HG02798 (cell line): Measurements from ENCODE around the gene UBE2C.
"Not testable (repeated sequence)": the region's sequence is repeated elsewhere in the genome, so short reads cannot be mapped to it uniquely, and the experiment has no call there.

Experiments
- ATAC-seq: cut with Tn5 transposase; IDR thresholded peaks from one replicate; pipeline ENCODE4 v1.9.1; 2021; ENCODE audit warnings: mild to moderate bottlenecking; ENCODE audit not compliant: unreplicated experiment, poor library complexity

The UBE2C gene

GRCh38 chr20:45797510-45797909 lies 14.9 kb upstream of the UBE2C start:
- not testable (repeated sequence) for ATAC-seq

- ATAC-seq: not testable (repeated sequence)
These were observed 14.5 kb upstream of the UBE2C start for GRCh38 chr20:45797955-45798354.

- no peak for ATAC-seq
These were observed 13.4 kb upstream of the UBE2C start for GRCh38 chr20:45798935-45799642.

GRCh38 chr20:45801851-45802250 lies 10.6 kb upstream of the UBE2C start:
- ATAC-seq: no peak

- no peak for ATAC-seq
These were observed 2.1 kb upstream of the UBE2C start for GRCh38 chr20:45810191-45810970.

- ATAC-seq: no peak
These were observed 529 bp downstream of the UBE2C start for GRCh38 chr20:45813006-45813340.

GRCh38 chr20:45813489-45813888 lies 1.0 kb downstream of the UBE2C start:
- no peak for ATAC-seq

GRCh38 chr20:45814314-45814713 lies 1.9 kb downstream of the UBE2C start:
- no peak for ATAC-seq

- ATAC-seq: no peak
These were observed 4.5 kb downstream of the UBE2C start for GRCh38 chr20:45816951-45817350.

- no peak for ATAC-seq
These were observed 5.1 kb downstream of the UBE2C start for GRCh38 chr20:45817376-45818194.

GRCh38 chr20:45818239-45818638 lies 5.8 kb downstream of the UBE2C start:
- ATAC-seq: no peak

- no peak for ATAC-seq
These were observed 7.0 kb downstream of the UBE2C start for GRCh38 chr20:45819466-45819865.

- no peak for ATAC-seq
These were observed 9.5 kb downstream of the UBE2C start for GRCh38 chr20:45821947-45822346.

GRCh38 chr20:45822857-45823256 lies 10.4 kb downstream of the UBE2C start:
- no peak for ATAC-seq

GRCh38 chr20:45823949-45824835 lies 11.7 kb downstream of the UBE2C start:
- ATAC-seq: no peak

GRCh38 chr20:45826381-45827019 lies 14.1 kb downstream of the UBE2C start:
- no peak for ATAC-seq

- no peak for ATAC-seq
These were observed 14.7 kb downstream of the UBE2C start, which contains the start of gene TNNC2 for GRCh38 chr20:45827030-45827652. Gene TNNC2, minus strand, starts transcription at chr20:45827312. Its CDS starts 64 bp downstream, at chr20:45827248.

- ATAC-seq: no peak
These were observed 15.3 kb downstream of the UBE2C start for GRCh38 chr20:45827712-45828111.

- ATAC-seq: no peak
These were observed 16.1 kb downstream of the UBE2C start for GRCh38 chr20:45828589-45828988.
